ENCODE data around the gene MR1. TPM values are rescaled to one million over a fixed set of nuclear protein-coding genes. Genes with fewer than 3 reads are reported as not detected.

Gene MR1
- total RNA-seq, 1 donor from 2014 or later: 19.2 TPM

GRCh38 chr1:181094416-181095212 lies 60.8 kb downstream of the MR1 start:
- Histone ChIP-seq H3K27ac (peak overlapping the region; percentile 58 to 68), H3K4me1 (peaks cover 20 to 57% of the 10 kb centered on the region in 2 donors)
- intact Hi-C loops (cut with DNase I): no loop called here

GRCh38 chr1:181095260-181095659 lies 61.5 kb downstream of the MR1 start:
- intact Hi-C loops (cut with DNase I): no loop called here
- peak overlapping the region; percentile 58 to 68 for H3K27ac ChIP-seq
- H3K4me1 ChIP-seq: peaks cover 20 to 57% of the 10 kb centered on the region in 2 donors

More at GRCh38 chr1:181094416-181095212, 60.8 kb downstream of the MR1 start:
- H3K4me3 ChIP-seq: peak overlapping the region in 1 of 2 donors; percentile 26
- no peaks in the 10 kb centered on the region for H3K36me3 ChIP-seq
- H3K27me3 ChIP-seq: no peaks in the 10 kb centered on the region
- no peaks in the 10 kb centered on the region for H3K9me3 ChIP-seq
- TF ChIP-seq CTCF (IDR thresholded peaks at IDR 0.05): no peak
- DNase-seq (ENCODE audit: low spot score in 2 of 2): peak in 1 of 2 donors; percentile 87

GRCh38 chr1:181095763-181096184 lies 62.0 kb downstream of the MR1 start:
- no peaks in the 10 kb centered on the region for H3K9me3 ChIP-seq
- intact Hi-C loops (cut with DNase I): no loop called here
- no peaks in the 10 kb centered on the region for H3K36me3 ChIP-seq
- TF ChIP-seq CTCF (IDR thresholded peaks at IDR 0.05): no peak
- H3K4me3 ChIP-seq: no peak overlapping the region
- peaks cover 20 to 57% of the 10 kb centered on the region in 2 donors for H3K4me1 ChIP-seq
- H3K27me3 ChIP-seq: no peaks in the 10 kb centered on the region
- DNase-seq (ENCODE audit: low spot score in 2 of 2): no peak
- peak overlapping the region; percentile 58 to 68 for H3K27ac ChIP-seq

More at GRCh38 chr1:181095260-181095659, 61.5 kb downstream of the MR1 start:
- Histone ChIP-seq H3K36me3 (no peaks in the 10 kb centered on the region), H3K27me3 (no peaks in the 10 kb centered on the region), H3K9me3 (no peaks in the 10 kb centered on the region), H3K4me3 (peak overlapping the region in 1 of 2 donors; percentile 26)
- no peak for TF ChIP-seq CTCF (IDR thresholded peaks at IDR 0.05)
- no peak for DNase-seq (ENCODE audit: low spot score in 2 of 2)

GRCh38 chr1:181097242-181097641 lies 63.5 kb downstream of the MR1 start:
- TF ChIP-seq CTCF (IDR thresholded peaks at IDR 0.05): no peak
- no peaks in the 10 kb centered on the region for H3K36me3 ChIP-seq
- peaks cover 20 to 49% of the 10 kb centered on the region in 2 donors for H3K4me1 ChIP-seq
- peak overlapping the region; percentile 37 to 62 for H3K27ac ChIP-seq
- H3K9me3 ChIP-seq: no peaks in the 10 kb centered on the region
- no peaks in the 10 kb centered on the region for H3K27me3 ChIP-seq
- H3K4me3 ChIP-seq: peak overlapping the region in 1 of 2 donors; percentile 9
- intact Hi-C loops (cut with DNase I): no loop called here
- no peak for DNase-seq (ENCODE audit: low spot score in 2 of 2)

- DNase-seq (ENCODE audit: low spot score in 2 of 2): no peak
- Histone ChIP-seq H3K4me1 (peaks cover 17 to 45% of the 10 kb centered on the region in 2 donors), H3K4me3 (no peak overlapping the region), H3K27me3 (no peaks in the 10 kb centered on the region), H3K9me3 (no peaks in the 10 kb centered on the region), H3K27ac (peak overlapping the region in 1 of 2 donors; percentile 19), H3K36me3 (no peaks in the 10 kb centered on the region)
- intact Hi-C loops (cut with DNase I): no loop called here
- no peak for TF ChIP-seq CTCF (IDR thresholded peaks at IDR 0.05)
Measured at GRCh38 chr1:181099152-181100014, 65.6 kb downstream of the MR1 start.

All from ascending aorta (tissue), 2 donors.